ENCODE data around the gene STAT6. TPM values are rescaled to one million over a fixed set of nuclear protein-coding genes. Genes with fewer than 3 reads are reported as not detected.

The STAT6 gene
- total RNA-seq, 1 experiment from 2014 or later = 44.4 TPM

GRCh38 chr12:57080855-57081254 lies 30.3 kb downstream of the STAT6 start:
- Histone ChIP-seq H2AFZ (ENCODE audit: low read length) (no peak overlapping the region), H3K14ac (ENCODE audit: insufficient read depth, low read length) (no peak overlapping the region), H3K27me3 (ENCODE audit: insufficient read depth, low read length) (no peaks in the 10 kb centered on the region), H2BK12ac (ENCODE audit: insufficient read length, low read depth, low read length) (no peak overlapping the region), H2BK20ac (ENCODE audit: low read depth, low read length, poor library complexity, severe bottlenecking) (no peak overlapping the region), H3K9ac (ENCODE audit: extremely low read depth, insufficient read length, low read length) (no peak overlapping the region), H4K91ac (ENCODE audit: insufficient read length, low read depth, low read length) (no peak overlapping the region), H3K23me2 (ENCODE audit: insufficient read length, low read depth, low read length, poor library complexity, severe bottlenecking) (peaks cover 4% of the 10 kb centered on the region), H3K56ac (ENCODE audit: insufficient read length, low read depth, low read length) (no peak overlapping the region), H3K4ac (ENCODE audit: low read depth, low read length) (no peak overlapping the region), H3K79me1 (ENCODE audit: insufficient read depth, low read depth, low read length, poor library complexity, severe bottlenecking) (no peaks in the 10 kb centered on the region), H2AK5ac (ENCODE audit: insufficient read length, low read length) (no peak overlapping the region), H3K18ac (ENCODE audit: insufficient read length, low read depth, low read length) (no peak overlapping the region), H3K23ac (ENCODE audit: insufficient read length, low read depth, low read length) (no peak overlapping the region), H3K4me1 (ENCODE audit: insufficient read depth, low read length) (no peaks in the 10 kb centered on the region), H2BK5ac (ENCODE audit: insufficient read length, low read length) (no peak overlapping the region), H3T11ph (ENCODE audit: low read length) (no peak overlapping the region), H4K20me1 (ENCODE audit: control insufficient read depth, insufficient read depth, insufficient read length) (no peaks in the 10 kb centered on the region), H2BK15ac (ENCODE audit: low read depth, low read length) (no peak overlapping the region), H3K79me2 (ENCODE audit: insufficient read depth, low read length) (no peaks in the 10 kb centered on the region), H3K4me2 (ENCODE audit: insufficient read depth, insufficient read length, low read length) (no peak overlapping the region), H3K9me3 (ENCODE audit: control insufficient read depth, low read depth, low read length) (no peaks in the 10 kb centered on the region), H4K5ac (ENCODE audit: insufficient read length, low read depth, low read length) (no peak overlapping the region), H2BK120ac (ENCODE audit: low read depth, low read length, poor library complexity, severe bottlenecking) (no peak overlapping the region), H4K8ac (replicated peaks; ENCODE audit: insufficient read length, low read depth, low read length) (no peak overlapping the region), H3K27ac (ENCODE audit: insufficient read length, low read depth, low read length) (no peak overlapping the region)
- Mint-ChIP-seq H3K27ac (no peak overlapping the region), H3K4me1 (peaks cover 19 to 22% of the 10 kb centered on the region in 2 experiments), H3K9me3 (no peaks in the 10 kb centered on the region; a peak in 2 of 5 replicates), H3K27me3 (ENCODE audit: low read depth) (no peaks in the 10 kb centered on the region), H3K4me3 (no peak overlapping the region; a peak in 1 of 5 replicates), H3K36me3 (ENCODE audit: insufficient read depth in 1 of 3, low read depth in 3 of 3) (peaks cover 6 to 17% (median 13%) of the 10 kb centered on the region in 3 experiments; a peak in 6 of 7 replicates)
- no CpG with 5 or more reads among the region's 1 CpG for WGBS (ENCODE audit: extremely low coverage, insufficient read length, low lambda C conversion rate)
- DNase-seq = no peak
- TF ChIP-seq CTCF (conservative IDR thresholded peaks at IDR 0.05) = no peak
